Loucy (cell line): Measurements from ENCODE around the gene ZNF560.

Experiments used
- CTCF ChIP-seq: fragments of 200-600 bp; sonication (generic); conservative IDR thresholded peaks from 2 replicates; pipeline ENCODE4 v1.5.1; 2014; ENCODE audit warnings: mild to moderate bottlenecking, antibody characterized with exemption, low read length
- EZH2phosphoT487 ChIP-seq: fragments of 200-600 bp; IDR thresholded peaks from 2 replicates; pipeline ENCODE4 v1.6.1; 2018; ENCODE audit warnings: antibody characterized with exemption, mild to moderate bottlenecking, moderate library complexity, borderline replicate concordance

- no peak for TF ChIP-seq CTCF
- TF ChIP-seq EZH2phosphoT487, result no peak
Observed at GRCh38 chr19:9456018-9456689, 42.3 kb downstream of the ZNF560 start.
